ENCODE results near the gene METTL25B.

GRCh38 chr1:156708218-156708661, 20.0 kb upstream of the METTL25B start:
- TF ChIP-seq ETS1 (IDR thresholded peaks at IDR 0.05) (no peak), EZH2phosphoT487 (IDR thresholded peaks at IDR 0.05; ENCODE audit: unreplicated experiment) (no peak), CTCF (conservative IDR thresholded peaks at IDR 0.05; ENCODE audit: low read depth in 2 of 2) (no peak), POLR2AphosphoS5 (IDR thresholded peaks at IDR 0.05; ENCODE audit: low read depth) (no peak), REST (IDR thresholded peaks at IDR 0.05; ENCODE audit: unreplicated experiment) (no peak), JUNB (IDR thresholded peaks at IDR 0.05; ENCODE audit: unreplicated experiment) (no peak), CREB1 (CRISPR knock-in tag; IDR thresholded peaks at IDR 0.05; ENCODE audit: low read depth) (peak; percentile 73), ZNF331 (CRISPR knock-in tag; IDR thresholded peaks at IDR 0.05; ENCODE audit: low read depth) (no peak), EZH2 (IDR thresholded peaks at IDR 0.05; ENCODE audit: low read depth, unreplicated experiment) (no peak), ZNF114 (CRISPR knock-in tag; IDR thresholded peaks at IDR 0.05) (no peak), STAT1 (IDR thresholded peaks at IDR 0.05; ENCODE audit: unreplicated experiment) (no peak)

Data from GM23338 (cell line).